Measurements from ENCODE around the gene MARCHF2.

DNA sequence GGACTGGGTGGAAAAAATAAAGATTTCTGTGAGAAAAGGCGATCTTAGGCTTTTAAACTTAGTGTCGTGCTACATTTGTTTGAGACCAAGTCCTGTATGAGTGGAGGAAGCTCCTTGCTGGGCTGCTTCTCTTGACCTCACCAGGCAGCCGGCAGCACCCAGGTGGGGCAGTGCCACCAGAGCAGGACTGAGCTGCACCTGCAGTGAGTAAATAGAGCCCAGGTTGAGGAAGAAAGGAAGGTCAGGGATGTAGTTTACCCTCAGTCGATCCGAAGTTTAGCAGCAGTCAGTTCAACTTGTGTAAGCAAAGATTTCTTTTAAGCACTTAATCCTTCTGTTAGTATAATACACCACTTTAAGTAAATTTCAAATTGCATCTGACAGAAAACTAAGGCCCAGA is 45.3 kb downstream of the MARCHF2 start:
- TF ChIP-seq, protein P1, sequence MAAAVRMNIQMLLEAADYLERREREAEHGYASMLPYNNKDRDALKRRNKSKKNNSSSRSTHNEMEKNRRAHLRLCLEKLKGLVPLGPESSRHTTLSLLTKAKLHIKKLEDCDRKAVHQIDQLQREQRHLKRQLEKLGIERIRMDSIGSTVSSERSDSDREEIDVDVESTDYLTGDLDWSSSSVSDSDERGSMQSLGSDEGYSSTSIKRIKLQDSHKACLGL (CRISPR knock-in tag; IDR thresholded peaks at IDR 0.05; ENCODE audit: borderline replicate concordance, poor library complexity, severe bottlenecking): no peak
- TF ChIP-seq, protein P2, sequence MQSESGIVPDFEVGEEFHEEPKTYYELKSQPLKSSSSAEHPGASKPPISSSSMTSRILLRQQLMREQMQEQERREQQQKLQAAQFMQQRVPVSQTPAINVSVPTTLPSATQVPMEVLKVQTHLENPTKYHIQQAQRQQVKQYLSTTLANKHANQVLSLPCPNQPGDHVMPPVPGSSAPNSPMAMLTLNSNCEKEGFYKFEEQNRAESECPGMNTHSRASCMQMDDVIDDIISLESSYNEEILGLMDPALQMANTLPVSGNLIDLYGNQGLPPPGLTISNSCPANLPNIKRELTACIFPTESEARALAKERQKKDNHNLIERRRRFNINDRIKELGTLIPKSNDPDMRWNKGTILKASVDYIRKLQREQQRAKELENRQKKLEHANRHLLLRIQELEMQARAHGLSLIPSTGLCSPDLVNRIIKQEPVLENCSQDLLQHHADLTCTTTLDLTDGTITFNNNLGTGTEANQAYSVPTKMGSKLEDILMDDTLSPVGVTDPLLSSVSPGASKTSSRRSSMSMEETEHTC (IDR thresholded peaks at IDR 0.05): no peak
- TF ChIP-seq, protein P3, sequence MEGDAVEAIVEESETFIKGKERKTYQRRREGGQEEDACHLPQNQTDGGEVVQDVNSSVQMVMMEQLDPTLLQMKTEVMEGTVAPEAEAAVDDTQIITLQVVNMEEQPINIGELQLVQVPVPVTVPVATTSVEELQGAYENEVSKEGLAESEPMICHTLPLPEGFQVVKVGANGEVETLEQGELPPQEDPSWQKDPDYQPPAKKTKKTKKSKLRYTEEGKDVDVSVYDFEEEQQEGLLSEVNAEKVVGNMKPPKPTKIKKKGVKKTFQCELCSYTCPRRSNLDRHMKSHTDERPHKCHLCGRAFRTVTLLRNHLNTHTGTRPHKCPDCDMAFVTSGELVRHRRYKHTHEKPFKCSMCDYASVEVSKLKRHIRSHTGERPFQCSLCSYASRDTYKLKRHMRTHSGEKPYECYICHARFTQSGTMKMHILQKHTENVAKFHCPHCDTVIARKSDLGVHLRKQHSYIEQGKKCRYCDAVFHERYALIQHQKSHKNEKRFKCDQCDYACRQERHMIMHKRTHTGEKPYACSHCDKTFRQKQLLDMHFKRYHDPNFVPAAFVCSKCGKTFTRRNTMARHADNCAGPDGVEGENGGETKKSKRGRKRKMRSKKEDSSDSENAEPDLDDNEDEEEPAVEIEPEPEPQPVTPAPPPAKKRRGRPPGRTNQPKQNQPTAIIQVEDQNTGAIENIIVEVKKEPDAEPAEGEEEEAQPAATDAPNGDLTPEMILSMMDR (IDR thresholded peaks at IDR 0.05 in 2 of 3, conservative IDR thresholded peaks at IDR 0.05 in 1 of 3; ENCODE audit: insufficient read depth in 2 of 3, low read depth in 1 of 3, low read length in 3 of 3): no peak
- no peak for TF ChIP-seq U2AF2 (optimal IDR thresholded peaks at IDR 0.05; ENCODE audit: low read depth, low read length)
- TF ChIP-seq SNRNP70 (optimal IDR thresholded peaks at IDR 0.05; ENCODE audit: low read depth, low read length): no peak
- TF ChIP-seq HEY1 (CRISPR knock-in tag; IDR thresholded peaks at IDR 0.05; ENCODE audit: borderline replicate concordance): no peak
- no peak for TF ChIP-seq NFE2L1 (tag; IDR thresholded peaks at IDR 0.05; ENCODE audit: borderline replicate concordance, low read depth)
- no peak for TF ChIP-seq MAFF (IDR thresholded peaks at IDR 0.05; ENCODE audit: low read length)
- no peak for TF ChIP-seq ZBTB17 (CRISPR knock-in tag; IDR thresholded peaks at IDR 0.05)
- no peak for TF ChIP-seq KLF16 (IDR thresholded peaks at IDR 0.05)
- no peak for TF ChIP-seq EP300 (IDR thresholded peaks at IDR 0.05; ENCODE audit: low read length)
- TF ChIP-seq NUFIP1 (IDR thresholded peaks at IDR 0.05; ENCODE audit: partially characterized antibody): no peak
